K562 (cell line): ENCODE measurements around the gene MEIOB. TPM values are rescaled to one million over a fixed set of nuclear protein-coding genes. Genes with fewer than 3 reads are reported as not detected.
"Not testable (repeated sequence)": the region's sequence is repeated elsewhere in the genome, so short reads cannot be mapped to it uniquely, and the experiment has no call there.

Source experiments
- ATAC-seq: fragments of 200-7000 bp; cut with Tn5 transposase; 3 replicates; pipeline ENCODE4 v1.9.1; 2020; ENCODE audit warnings: moderate library complexity
- BruUV-seq: library from RNA; stranded (reverse); fragments of 400-500 nt; replicated peaks from 2 replicates; lab custom pipeline; 2021; lab: Mats Ljungman, UMichigan
- CTCF ChIA-PET: fragments of 300-600 bp; formaldehyde crosslinking; extraction: SDS; loops from one replicate; lab custom pipeline; 2021; ENCODE audit warnings: low intra/inter-chr PET ratio; lab: Yijun Ruan, JAX
- POLR2A ChIA-PET: fragments of 300-600, 350-650 bp; sonication (Branson Sonifier 250); formaldehyde crosslinking; extraction: SDS; loops from one replicate; lab custom pipeline; 2021; ENCODE audit warnings: antibody characterized with exemption, inconsistent platforms; lab: Yijun Ruan, JAX
- DNase-seq, 4 experiments: peaks; one replicate each; pipeline versions ENCODE4 v3.0.0 to v3.0.0-alpha.2; 2011 to 2018; ENCODE audit warnings: low spot score in 3 of 4, mixed read lengths in 3 of 4; ENCODE audit errors: extremely low read depth in 1 of 4
- FAIRE-seq: peaks from 2 replicates; lab custom pipeline; 2011; peaks lifted over from hg19 to GRCh38; lab: Jason Lieb, UNC
- H2AFZ ChIP-seq: 2 replicates; pipeline ENCODE4 v1.6.0; 2011; ENCODE audit warnings: low read depth, low read length, control low read depth, inconsistent platforms
- H3K27ac ChIP-seq: fragments of 200-600 bp; 3 replicates; pipeline ENCODE4 v1.8.0; 2011; ENCODE audit warnings: low read depth, mild to moderate bottlenecking, control low read depth, inconsistent platforms, low read length, moderate library complexity, mixed read lengths; ENCODE audit errors: extremely low read depth
- H3K27me3 ChIP-seq, 2 experiments: fragments of 300-600 bp in 1 of 2; 2 replicates in 1 of 2; 3 replicates in 1 of 2; pipeline versions ENCODE4 v1.6.0 to v1.8.0; 2011; ENCODE audit warnings: inconsistent platforms in 2 of 2, low read length in 2 of 2, mild to moderate bottlenecking in 1 of 2, mixed read lengths in 1 of 2, moderate library complexity in 1 of 2; ENCODE audit not compliant: control insufficient read depth in 2 of 2, insufficient read depth in 2 of 2
- H3K36me3 ChIP-seq: fragments of 300-600 bp; 3 replicates; pipeline ENCODE4 v1.8.0; 2011; ENCODE audit warnings: mild to moderate bottlenecking, low read length, inconsistent platforms; ENCODE audit not compliant: control insufficient read depth, insufficient read depth
- H3K4me1 ChIP-seq, 2 experiments: fragments of 200-600 bp in 1 of 2; replicated peaks in 1 of 2; 2 replicates in 1 of 2; 3 replicates in 1 of 2; pipeline versions ENCODE4 v1.5.1 to v1.8.0; 2011; ENCODE audit warnings: inconsistent platforms in 2 of 2, low read length in 2 of 2, mild to moderate bottlenecking in 1 of 2, mixed read lengths in 1 of 2, moderate library complexity in 1 of 2; ENCODE audit not compliant: control insufficient read depth in 2 of 2, insufficient read depth in 2 of 2
- H3K4me2 ChIP-seq: 2 replicates; pipeline ENCODE4 v1.6.1; 2011; ENCODE audit warnings: low read length, control low read depth, inconsistent platforms, mixed read lengths; ENCODE audit not compliant: insufficient read depth
- H3K4me3 ChIP-seq: fragments of 200-600 bp; sonication (generic), shearing (Covaris generic); 2 replicates; pipeline ENCODE4 v1.5.1; 2016; ENCODE audit warnings: control low read depth, inconsistent platforms
- H3K79me2 ChIP-seq: fragments of 200-600 bp; 3 replicates; pipeline ENCODE4 v1.8.0; 2011; ENCODE audit warnings: low read length, inconsistent platforms; ENCODE audit not compliant: control insufficient read depth, insufficient read depth
- H3K9ac ChIP-seq, 2 experiments: 2 replicates each; pipeline versions ENCODE4 v1.6.0 to v1.6.1; 2011; ENCODE audit warnings: low read depth in 2 of 2, low read length in 2 of 2, control low read depth in 1 of 2, inconsistent platforms in 1 of 2, mild to moderate bottlenecking in 1 of 2, mixed read lengths in 1 of 2; ENCODE audit not compliant: insufficient read depth in 1 of 2
- H3K9me1 ChIP-seq: one replicate; pipeline ENCODE4 v1.6.0; 2011; ENCODE audit warnings: inconsistent platforms, mild to moderate bottlenecking, low read length, moderate library complexity; ENCODE audit not compliant: control insufficient read depth, insufficient read depth
- H3K9me3 ChIP-seq: replicated peaks from 2 replicates; pipeline ENCODE4 v1.5.1; 2011; ENCODE audit warnings: low read depth, low read length, inconsistent platforms; ENCODE audit not compliant: control insufficient read depth, insufficient read depth
- H4K20me1 ChIP-seq: replicated peaks from 2 replicates; pipeline ENCODE4 v1.6.1; 2011; ENCODE audit warnings: low read length, inconsistent platforms, mixed read lengths; ENCODE audit not compliant: control insufficient read depth, insufficient read depth
- ATF1 ChIP-seq, 2 experiments: fragments of 450-650 bp in 1 of 2; IDR thresholded peaks; 2 replicates each; pipeline ENCODE4 v1.6.1; 2016; ENCODE audit warnings: missing compliant biosample characterization in 1 of 2, missing genetic modification characterization in 1 of 2
- CCAR2 ChIP-seq: fragments of 200-400 bp; formaldehyde crosslinking; IDR thresholded peaks from 2 replicates; pipeline ENCODE4 v1.6.1; 2017; ENCODE audit warnings: mild to moderate bottlenecking, low read depth, low read length
- CEBPB ChIP-seq: fragments of 450-650 bp; IDR thresholded peaks from 2 replicates; pipeline ENCODE4 v1.6.1; 2016; ENCODE audit warnings: missing genetic modification characterization, missing compliant biosample characterization
- E2F1 ChIP-seq: sonication (generic); formaldehyde crosslinking; IDR thresholded peaks from 2 replicates; pipeline ENCODE4 v1.8.1; 2023; ENCODE audit warnings: mild to moderate bottlenecking, missing genetic modification reagents, moderate library complexity
- FOXO4 ChIP-seq: fragments of 450-650 bp; formaldehyde crosslinking; IDR thresholded peaks from 2 replicates; pipeline ENCODE4 v1.4.0; 2020; ENCODE audit warnings: mild to moderate bottlenecking, moderate library complexity
- PBX2 ChIP-seq, 2 experiments: IDR thresholded peaks in 1 of 2; conservative IDR thresholded peaks in 1 of 2; 2 replicates each; pipeline ENCODE4 v1.6.1; 2016; ENCODE audit warnings: low read depth in 2 of 2, mild to moderate bottlenecking in 1 of 2, missing compliant biosample characterization in 1 of 2, missing genetic modification characterization in 1 of 2, moderate library complexity in 1 of 2
- TEAD2 ChIP-seq: fragments of 450-650 bp; IDR thresholded peaks from 2 replicates; pipeline ENCODE4 v1.6.1; 2016; ENCODE audit warnings: missing genetic modification characterization, control low read depth, missing compliant biosample characterization
- TRIM24 ChIP-seq, 2 experiments: fragments of 450-650 bp; IDR thresholded peaks; 2 replicates each; pipeline ENCODE4 v1.6.1; 2016
- ZNF445 ChIP-seq: fragments of 250-450 bp; sonication (Bioruptor Pico); IDR thresholded peaks from 2 replicates; pipeline ENCODE4 v1.4.0; 2020; ENCODE audit warnings: low read depth, mild to moderate bottlenecking, moderate library complexity
- ZNF764 ChIP-seq: fragments of 250-450 bp; sonication (Bioruptor Pico); IDR thresholded peaks from 2 replicates; pipeline ENCODE4 v1.4.0; 2020; ENCODE audit warnings: low read depth, mild to moderate bottlenecking, moderate library complexity
- ZNF766 ChIP-seq: fragments of 200-800 bp; sonication (Bioruptor generic); conservative IDR thresholded peaks from 2 replicates; pipeline ENCODE4 v1.6.1; 2016; ENCODE audit warnings: missing genetic modification characterization, missing compliant biosample characterization
- WGBS: fragments of 100-300 bp; shearing (Covaris generic); methylation state at CpG from one replicate; pipeline ENCODE4 v1.1.6; 2016; ENCODE audit warnings: low coverage, mixed read lengths; ENCODE audit not compliant: insufficient coverage; ENCODE audit errors: missing lambda C conversion rate; 5-methylcytosine and 5-hydroxymethylcytosine counted together
- in situ Hi-C: fragments of 300-500 bp; cut with MboI; formaldehyde crosslinking; loops from 4 replicates; pipeline ENCODE4 v1.15.0; 2018; ENCODE audit warnings: inconsistent platforms, mixed read lengths
- intact Hi-C: fragments of 100-400 bp; cut with micrococcal nuclease; formaldehyde crosslinking; loops from 2 replicates; pipeline ENCODE4 v1.14.2; 2022
- polyA plus RNA-seq, 8 experiments: library from polyadenylated mRNA; depleted of rRNA in 4 of 8; stranded (reverse) in 5 of 8; unstranded in 3 of 8; fragments of >200 nt; fragmentation: Nextera tagmentation in 2 of 8; fragmentation: Illumina TruSeq in 1 of 8; extraction: Ambion mirVana in 2 of 8; extraction: Trizol in 1 of 8; gene quantifications; 2 replicates each; pipeline versions ENCODE4 v1.2.1 to v1.2.3, GENCODE V29; 2011 to 2014; ENCODE audit warnings: inconsistent platforms in 1 of 8, missing spikeins in 1 of 8
- total RNA-seq, 7 experiments: library from RNA; depleted of rRNA in 6 of 7; stranded (reverse); fragments of >200 nt in 6 of 7; fragmentation: Illumina TruSeq in 2 of 7; extraction: Trizol in 2 of 7; gene quantifications; 2 replicates each; pipeline versions ENCODE4 v1.2.1 to v1.2.3, GENCODE V29; 2011 to 2021; ENCODE audit warnings: low replicate concordance in 1 of 7

MEIOB gene
- total and polyA plus RNA-seq, 9 of the 15 experiments (the other 6 are each of a cell fraction or from before 2014, with no cell fraction given) = 25.4 to 203 (median 97.6) TPM

GRCh38 chr16:1884155-1884760 lies 12.3 kb upstream of the MEIOB start (continued):
- TF ChIP-seq PBX2 (CRISPR knock-in tag; IDR thresholded peaks at IDR 0.05; ENCODE audit: low read depth) (no peak), PBX2 (tag; conservative IDR thresholded peaks at IDR 0.05; ENCODE audit: low read depth) (peak; percentile 47; the same call in 1 of the 2 replicates), ZNF764 (CRISPR knock-in tag) (peak; percentile 74; the same call in 1 of the 2 replicates), E2F1 (no peak), TRIM24 (IDR thresholded peaks at IDR 0.05) (peak in 1 of 2 experiments; percentile 22; a peak in 1 of 4 replicates), ATF1 (CRISPR knock-in tag; IDR thresholded peaks at IDR 0.05) (no peak), ATF1 (tag; IDR thresholded peaks at IDR 0.05) (0 out of 2 replicates have a peak, but pooled peaks have one; percentile 8), CEBPB (tag) (peak; percentile 94), ZNF766 (no peak), ZNF445 (no peak), TEAD2 (tag) (no peak), CCAR2 (no peak), FOXO4 (CRISPR knock-in tag) (no peak)

- not testable (repeated sequence) for FAIRE-seq, ATAC-seq, BruUV-seq
These were observed 9.2 kb upstream of the MEIOB start for GRCh38 chr16:1881172-1881571.

More at GRCh38 chr16:1881172-1881571, 9.2 kb upstream of the MEIOB start:
- 32% methylated on average over 9 of the region's 9 CpGs for WGBS
- H4K20me1 ChIP-seq, H3K4me1 ChIP-seq, intact Hi-C loops, in situ Hi-C loops, CTCF ChIA-PET, DNase-seq, H3K27me3 ChIP-seq, H2AFZ ChIP-seq, H3K4me2 ChIP-seq, H3K9me1 ChIP-seq, H3K27ac ChIP-seq, H3K9me3 ChIP-seq, H3K36me3 ChIP-seq, H3K9ac ChIP-seq, H3K4me3 ChIP-seq, H3K79me2 ChIP-seq: not testable (repeated sequence)
- POLR2A ChIA-PET = interaction anchor here (0.6 kb wide), 2 partner anchors 9 to 23 kb away, joined by 3 to 4 read pairs; no protein-coding TSS in a partner anchor
